Measurements from ENCODE around the gene SLITRK2.

The SLITRK2 gene

DNA sequence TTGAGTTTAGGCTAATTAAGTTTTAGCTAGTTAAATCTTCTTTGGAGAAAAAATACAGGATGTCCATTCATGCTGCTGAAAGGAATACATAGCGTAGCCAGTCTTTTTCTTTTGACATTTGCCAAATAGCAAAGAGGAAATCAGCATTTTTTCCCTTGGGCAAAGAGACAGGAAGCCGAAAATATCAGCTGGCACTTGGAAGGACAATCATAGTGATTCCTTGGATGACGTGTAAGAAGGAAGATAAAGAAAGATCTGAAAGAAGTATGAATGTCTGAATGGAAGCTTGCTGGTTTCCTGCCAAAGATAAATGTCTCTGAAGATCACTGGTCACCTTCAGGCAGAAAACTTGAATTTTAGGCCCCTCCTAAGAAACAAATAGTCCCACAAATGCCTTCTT, 44.2 kb downstream of the SLITRK2 start:
- DNase-seq = no peak

- no peak for DNase-seq
Measured at GRCh38 chrX:145865082-145865481, 47.5 kb downstream of the SLITRK2 start.
